GM11168 (cell line): ENCODE measurements around the gene TPST2.

ENCODE experiments used
- in situ Hi-C: fragments of 300-500 bp; cut with MboI; formaldehyde crosslinking; loops from one replicate; pipeline ENCODE4 v1.12.0; 2022; ENCODE audit warnings: low sequenced_read_pairs; ENCODE audit not compliant: unreplicated experiment

Gene TPST2

GRCh38 chr22:26581633-26582168, 8.2 kb downstream of the TPST2 start:
- in situ Hi-C loops, result no loop called here

- in situ Hi-C loops, result no loop called here
Measured at GRCh38 chr22:26581026-26581425, 8.9 kb downstream of the TPST2 start.

GRCh38 chr22:26580240-26580962, 9.5 kb downstream of the TPST2 start:
- in situ Hi-C loops, result no loop called here

- in situ Hi-C loops, result no loop called here
Measured at GRCh38 chr22:26579331-26579886, 10.5 kb downstream of the TPST2 start.

- in situ Hi-C loops, result no loop called here
Measured at GRCh38 chr22:26577081-26577480, 12.9 kb downstream of the TPST2 start.

GRCh38 chr22:26576026-26576680, 13.8 kb downstream of the TPST2 start:
- in situ Hi-C loops, result no loop called here

- in situ Hi-C loops, result no loop called here
Measured at GRCh38 chr22:26574001-26574723, 15.8 kb downstream of the TPST2 start.

- in situ Hi-C loops, result no loop called here
Measured at GRCh38 chr22:26573026-26573662, 16.8 kb downstream of the TPST2 start.

- in situ Hi-C loops, result no loop called here
Measured at GRCh38 chr22:26570864-26571525, 18.9 kb downstream of the TPST2 start.

- in situ Hi-C loops, result no loop called here
Measured at GRCh38 chr22:26570115-26570514, 19.8 kb downstream of the TPST2 start.

GRCh38 chr22:26568207-26568706, 21.7 kb downstream of the TPST2 start:
- in situ Hi-C loops, result no loop called here

- in situ Hi-C loops, result no loop called here
Measured at GRCh38 chr22:26567610-26568009, 22.3 kb downstream of the TPST2 start.

GRCh38 chr22:26566994-26567393, 22.9 kb downstream of the TPST2 start:
- in situ Hi-C loops, result no loop called here

GRCh38 chr22:26565889-26566288, 24.0 kb downstream of the TPST2 start:
- in situ Hi-C loops, result no loop called here

- in situ Hi-C loops, result no loop called here
Measured at GRCh38 chr22:26565181-26565580, 24.8 kb downstream of the TPST2 start.

GRCh38 chr22:26564672-26565071, 25.3 kb downstream of the TPST2 start:
- in situ Hi-C loops, result no loop called here

GRCh38 chr22:26564181-26564580, 25.8 kb downstream of the TPST2 start:
- in situ Hi-C loops, result no loop called here

- in situ Hi-C loops, result no loop called here
Measured at GRCh38 chr22:26563022-26563421, 26.9 kb downstream of the TPST2 start.

GRCh38 chr22:26561756-26562417, 28.0 kb downstream of the TPST2 start:
- in situ Hi-C loops, result no loop called here
